GM19452 (cell line): ENCODE data around the gene IQGAP2.
"Not testable (repeated sequence)": the region's sequence is repeated elsewhere in the genome, so short reads cannot be mapped to it uniquely, and the experiment has no call there.

ENCODE experiments used
- ATAC-seq: cut with Tn5 transposase; IDR thresholded peaks from one replicate; pipeline ENCODE4 v1.9.1; 2021; ENCODE audit not compliant: unreplicated experiment

Gene IQGAP2

GRCh38 chr5:76412511-76412910 lies 9.4 kb downstream of the IQGAP2 start:
- no peak for ATAC-seq

GRCh38 chr5:76413746-76414145 lies 10.7 kb downstream of the IQGAP2 start:
- ATAC-seq = no peak

GRCh38 chr5:76414788-76415187 lies 11.7 kb downstream of the IQGAP2 start:
- no peak for ATAC-seq

GRCh38 chr5:76415855-76416254 lies 12.8 kb downstream of the IQGAP2 start:
- ATAC-seq = no peak

- ATAC-seq = no peak
These were observed 16.7 kb downstream of the IQGAP2 start for GRCh38 chr5:76419597-76420298.

GRCh38 chr5:76422227-76422626 lies 19.1 kb downstream of the IQGAP2 start:
- no peak for ATAC-seq

GRCh38 chr5:76422742-76423141 lies 19.7 kb downstream of the IQGAP2 start:
- no peak for ATAC-seq

- no peak for ATAC-seq
These were observed 22.1 kb downstream of the IQGAP2 start for GRCh38 chr5:76425146-76425545.

- no peak for ATAC-seq
These were observed 23.1 kb downstream of the IQGAP2 start for GRCh38 chr5:76425928-76426804.

- ATAC-seq = no peak
These were observed 24.4 kb downstream of the IQGAP2 start for GRCh38 chr5:76427206-76428140.

GRCh38 chr5:76428550-76428949 lies 25.5 kb downstream of the IQGAP2 start:
- not testable (repeated sequence) for ATAC-seq

- ATAC-seq = no peak
These were observed 30.2 kb downstream of the IQGAP2 start for GRCh38 chr5:76433261-76433660.

GRCh38 chr5:76437507-76437906 lies 34.4 kb downstream of the IQGAP2 start:
- not testable (repeated sequence) for ATAC-seq

GRCh38 chr5:76438025-76438424 lies 34.9 kb downstream of the IQGAP2 start:
- no peak for ATAC-seq

GRCh38 chr5:76439201-76439600 lies 36.1 kb downstream of the IQGAP2 start:
- no peak for ATAC-seq

- ATAC-seq = no peak
These were observed 36.8 kb downstream of the IQGAP2 start for GRCh38 chr5:76439929-76440328.

- ATAC-seq = no peak
These were observed 38.0 kb downstream of the IQGAP2 start for GRCh38 chr5:76441101-76441500.

GRCh38 chr5:76441890-76442673 lies 39.0 kb downstream of the IQGAP2 start:
- no peak for ATAC-seq

GRCh38 chr5:76443066-76443800 lies 40.1 kb downstream of the IQGAP2 start:
- no peak for ATAC-seq

GRCh38 chr5:76445063-76445462 lies 42.0 kb downstream of the IQGAP2 start:
- ATAC-seq = no peak
